Retinal pigment epithelial cell (primary cell): Measurements from ENCODE around the gene SELENOH.

ENCODE experiments used
- DNase-seq: peaks from one replicate; pipeline ENCODE4 v3.0.0-alpha.2; 2010; ENCODE audit warnings: low read depth
- H3K4me3 ChIP-seq: 2 replicates; pipeline ENCODE4 v1.5.1; 2011; ENCODE audit warnings: mild to moderate bottlenecking, low read length, control low read depth, moderate library complexity
- CTCF ChIP-seq: conservative IDR thresholded peaks from 2 replicates; pipeline ENCODE4 v1.5.1; 2011; ENCODE audit warnings: low read depth, low read length, control low read depth, inconsistent platforms

Gene SELENOH

GRCh38 chr11:57729479-57729878, 11.8 kb upstream of the SELENOH start:
- no peak overlapping the region for H3K4me3 ChIP-seq
- TF ChIP-seq CTCF = no peak
- DNase-seq = no peak

- DNase-seq = no peak
- no peak for TF ChIP-seq CTCF
- no peak overlapping the region for H3K4me3 ChIP-seq
Measured at GRCh38 chr11:57732661-57733060, 8.6 kb upstream of the SELENOH start.

- no peak overlapping the region for H3K4me3 ChIP-seq
- no peak for DNase-seq
- no peak for TF ChIP-seq CTCF
Measured at GRCh38 chr11:57735619-57736298, 5.5 kb upstream of the SELENOH start.

- H3K4me3 ChIP-seq = peak overlapping the region; percentile 68
- TF ChIP-seq CTCF = no peak
- no peak for DNase-seq
Measured at GRCh38 chr11:57742087-57742452, 779 bp downstream of the SELENOH start.

- no peak overlapping the region for H3K4me3 ChIP-seq
- no peak for DNase-seq
- TF ChIP-seq CTCF = no peak
Measured at GRCh38 chr11:57744357-57744756, 3.1 kb downstream of the SELENOH start.

- no peak overlapping the region for H3K4me3 ChIP-seq
- DNase-seq = no peak
- no peak for TF ChIP-seq CTCF
Measured at GRCh38 chr11:57745206-57745605, 3.9 kb downstream of the SELENOH start.

GRCh38 chr11:57746920-57747319, 5.6 kb downstream of the SELENOH start:
- H3K4me3 ChIP-seq = no peak overlapping the region
- no peak for TF ChIP-seq CTCF
- no peak for DNase-seq
